Measurements from ENCODE around the gene CYP3A5.

CYP3A5 gene

GRCh38 chr7:99605527-99605926, 74.3 kb downstream of the CYP3A5 start:
- no peak for DNase-seq

- no peak for DNase-seq
Measured at GRCh38 chr7:99601656-99602310, 78.0 kb downstream of the CYP3A5 start.

GRCh38 chr7:99599836-99600235, 80.0 kb downstream of the CYP3A5 start:
- DNase-seq, result no peak

All from T-helper 1 cell (primary cell).